Prostate gland (tissue), 2 donors: ENCODE data around the gene KLHDC9.
"Not testable (repeated sequence)": the region's sequence is repeated elsewhere in the genome, so short reads cannot be mapped to it uniquely, and the experiment has no call there.

Experiments used
- CTCF ChIP-seq, 4 experiments: fragments of 200-600 bp in 2 of 4; fragments of 450-650 bp in 2 of 4; sonication (generic) in 2 of 4; IDR thresholded peaks; 1 replicate in 3 of 4; 2 replicates in 1 of 4; pipeline ENCODE4 v1.5.1; 2016 to 2019; ENCODE audit warnings: antibody characterized with exemption in 4 of 4, mild to moderate bottlenecking in 2 of 4, moderate library complexity in 2 of 4
- POLR2A ChIP-seq: fragments of 450-650 bp; IDR thresholded peaks from one replicate; pipeline ENCODE4 v1.6.1; 2016; ENCODE audit warnings: antibody characterized with exemption, mild to moderate bottlenecking
- POLR2AphosphoS5 ChIP-seq: sonication (generic); formaldehyde crosslinking; IDR thresholded peaks from one replicate; pipeline ENCODE4 v1.6.1; 2017; ENCODE audit warnings: antibody characterized with exemption

- TF ChIP-seq CTCF (IDR thresholded peaks at IDR 0.05); POLR2A; POLR2AphosphoS5: not testable (repeated sequence)
Observed at GRCh38 chr1:161115961-161116360, 17.8 kb downstream of the KLHDC9 start.
